Left ventricle myocardium superior (tissue), 1 donor: ENCODE results near the gene LNPK. TPM values are rescaled to one million over a fixed set of nuclear protein-coding genes. Genes with fewer than 3 reads are reported as not detected.
"Not testable (repeated sequence)": the region's sequence is repeated elsewhere in the genome, so short reads cannot be mapped to it uniquely, and the experiment has no call there.

Experiments used
- ATAC-seq: fragments of 200-7000 bp; cut with Tn5 transposase; one replicate; pipeline ENCODE4 v1.9.1; 2020; ENCODE audit warnings: mild to moderate bottlenecking, moderate library complexity
- DNase-seq: peaks from one replicate; pipeline ENCODE4 v3.0.0-alpha.2; 2020
- intact Hi-C: fragments of 100-400 bp; cut with micrococcal nuclease; formaldehyde crosslinking; loops from one replicate; pipeline ENCODE4 v1.11.0; 2022
- total RNA-seq: library from RNA; stranded (reverse); fragmentation: NEBNext Ultra II Directional; extraction: Animal tissue kit (Norgen Biotek cat#: 25700); gene quantifications from one replicate; pipeline ENCODE4 v1.2.1, GENCODE V29; 2021
- donor health status: DM: no; HTN: yes; CAD: no; lungs with severe emphysema.

The LNPK gene
- total RNA-seq, 1 donor from 2014 or later = 37.2 TPM

GRCh38 chr2:175918935-175919334, 83.1 kb downstream of the LNPK start:
- intact Hi-C loops = no loop called here
- DNase-seq = no peak
- ATAC-seq = no peak

DNA sequence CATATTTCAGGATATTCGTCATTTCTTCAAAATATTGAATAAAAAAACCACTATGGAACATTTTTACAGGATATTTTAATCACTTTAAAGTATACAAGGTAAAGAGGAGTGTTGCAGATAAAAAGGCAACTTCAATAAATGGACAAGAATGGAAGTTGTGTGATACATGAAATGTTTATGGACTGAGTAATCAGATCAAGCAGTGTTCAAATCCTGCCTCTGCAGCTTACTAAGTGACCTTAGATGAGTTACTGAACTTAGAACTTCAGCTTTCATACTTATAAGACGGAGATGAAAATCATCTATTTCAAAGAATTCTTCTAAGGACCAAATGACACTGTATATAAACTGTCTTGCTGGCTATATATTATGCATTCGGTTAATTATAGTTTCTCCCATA, 87.2 kb downstream of the LNPK start:
- DNase-seq (no peak), ATAC-seq (no peak)
- intact Hi-C loops = no loop called here

DNA sequence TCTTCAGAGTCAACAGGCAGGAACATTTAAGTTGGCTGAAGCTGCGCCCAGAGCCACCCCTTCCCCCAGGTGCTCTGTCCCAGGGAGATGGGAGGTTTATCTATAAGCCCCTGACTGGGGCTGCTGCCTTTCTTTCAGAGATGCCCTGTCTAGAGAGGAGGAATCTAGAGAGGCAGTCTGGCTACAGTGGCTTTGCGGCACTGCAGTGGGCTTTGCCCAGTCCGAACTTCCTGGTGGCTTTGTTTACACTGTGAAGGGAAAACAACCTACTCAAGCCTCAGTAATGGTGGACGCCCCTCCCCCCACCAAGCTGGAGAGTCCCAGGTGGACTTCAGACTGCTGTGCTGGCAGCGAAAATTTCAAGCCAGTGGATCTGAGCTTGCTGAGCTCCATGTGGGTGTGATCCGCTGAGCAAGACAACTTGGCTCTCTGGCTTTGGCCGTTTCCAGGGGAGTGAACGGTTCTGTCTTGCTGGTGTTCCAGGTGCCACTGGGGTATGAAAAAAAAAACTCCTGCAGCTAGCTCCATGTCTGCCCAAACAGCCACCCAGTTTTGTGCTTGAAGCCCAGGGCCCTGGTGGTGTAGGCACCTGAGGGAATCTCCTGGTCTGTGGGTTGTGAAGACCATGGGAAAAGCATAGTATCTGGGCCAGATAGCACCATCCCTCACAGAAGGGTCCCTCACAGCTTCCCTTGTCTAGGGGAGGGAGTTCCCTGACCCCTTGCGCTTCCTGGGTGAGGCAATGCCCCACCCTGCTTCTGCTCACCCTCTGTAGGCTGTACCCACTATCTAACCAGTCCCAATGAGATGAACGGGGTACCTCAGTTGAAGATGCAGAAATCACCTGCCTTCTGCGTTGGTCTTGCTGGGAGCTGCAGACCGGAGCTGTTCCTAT, 88.0 kb downstream of the LNPK start:
- intact Hi-C loops = not testable (repeated sequence)

DNA sequence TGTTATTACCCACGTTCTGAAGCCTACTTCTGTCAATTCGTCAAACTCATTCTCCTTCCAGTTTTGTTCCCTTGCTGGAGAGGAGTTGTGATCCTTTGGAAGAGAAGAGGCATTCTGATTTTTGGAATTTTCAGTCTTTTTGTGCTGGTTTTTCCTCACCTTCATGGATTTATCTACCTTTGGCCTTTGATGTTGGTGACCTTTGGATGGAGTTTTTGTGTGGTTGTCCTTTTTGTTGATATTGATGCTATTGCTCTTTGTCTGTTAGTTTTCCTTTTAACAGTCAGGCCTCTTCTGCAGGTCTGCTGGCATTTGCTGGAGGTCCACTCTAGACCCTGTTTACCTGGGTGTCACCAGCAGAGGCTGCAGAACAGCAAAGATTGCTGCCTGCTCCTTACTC, 88.8 kb downstream of the LNPK start:
- intact Hi-C loops, ATAC-seq, DNase-seq: not testable (repeated sequence)

More for the DNA sequence above, 88.0 kb downstream of the LNPK start:
- DNase-seq, ATAC-seq: not testable (repeated sequence)

DNA sequence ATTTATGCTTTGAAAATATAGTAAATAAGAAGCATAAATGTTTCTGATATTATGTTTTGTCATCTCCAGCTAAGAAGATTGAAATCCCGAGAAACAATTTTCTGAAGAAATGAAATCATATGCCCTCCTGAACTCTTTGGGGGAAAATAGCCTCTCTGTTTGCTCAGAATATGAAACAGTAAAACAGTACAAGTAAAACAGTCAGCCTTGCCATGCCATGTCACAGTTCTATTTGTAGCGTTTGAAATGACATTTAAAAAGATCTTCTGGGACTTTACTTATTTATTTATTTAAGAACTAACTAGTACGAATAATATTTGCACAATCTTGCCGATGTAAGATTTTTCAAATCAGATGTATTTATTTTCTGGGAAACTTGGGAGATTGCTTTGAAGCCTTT, 98.0 kb downstream of the LNPK start:
- no peak for DNase-seq

DNA sequence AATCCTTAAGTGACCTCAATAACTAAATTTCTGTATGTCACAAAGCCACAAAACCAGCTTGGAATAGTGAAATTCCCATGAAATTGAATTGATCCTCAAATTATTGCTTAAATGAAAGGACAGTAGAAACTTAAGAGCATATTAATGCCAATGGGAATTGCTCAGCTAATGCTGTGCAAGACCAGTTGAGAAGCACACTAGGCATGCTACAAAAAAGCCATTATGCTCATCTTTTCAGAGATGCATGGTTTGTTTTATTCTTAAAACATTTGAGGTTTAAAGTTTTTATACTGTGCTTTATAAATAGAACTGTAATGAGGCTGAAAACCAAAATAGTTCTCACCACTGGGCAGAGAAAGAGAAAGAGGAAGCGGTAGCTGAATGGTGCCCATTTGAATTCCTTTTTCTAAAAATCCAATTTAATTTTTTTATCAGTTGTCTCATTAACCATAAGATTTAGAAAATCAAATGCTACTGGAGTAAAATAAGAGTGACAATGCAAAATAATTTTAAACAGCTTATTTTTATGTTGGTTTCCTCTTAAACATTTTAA, 98.6 kb downstream of the LNPK start:
- DNase-seq = no peak
- ATAC-seq = no peak
- intact Hi-C loops = no loop called here

More for the DNA sequence above, 98.0 kb downstream of the LNPK start:
- no peak for ATAC-seq
- intact Hi-C loops = no loop called here

- intact Hi-C loops, DNase-seq: not testable (repeated sequence)
These were observed 106.1 kb downstream of the LNPK start for GRCh38 chr2:175895957-175896356.

GRCh38 chr2:175892046-175892445, 110.0 kb downstream of the LNPK start:
- no peak for ATAC-seq
- DNase-seq = no peak
- intact Hi-C loops = no loop called here

More at GRCh38 chr2:175895957-175896356, 106.1 kb downstream of the LNPK start:
- ATAC-seq = not testable (repeated sequence)

DNA sequence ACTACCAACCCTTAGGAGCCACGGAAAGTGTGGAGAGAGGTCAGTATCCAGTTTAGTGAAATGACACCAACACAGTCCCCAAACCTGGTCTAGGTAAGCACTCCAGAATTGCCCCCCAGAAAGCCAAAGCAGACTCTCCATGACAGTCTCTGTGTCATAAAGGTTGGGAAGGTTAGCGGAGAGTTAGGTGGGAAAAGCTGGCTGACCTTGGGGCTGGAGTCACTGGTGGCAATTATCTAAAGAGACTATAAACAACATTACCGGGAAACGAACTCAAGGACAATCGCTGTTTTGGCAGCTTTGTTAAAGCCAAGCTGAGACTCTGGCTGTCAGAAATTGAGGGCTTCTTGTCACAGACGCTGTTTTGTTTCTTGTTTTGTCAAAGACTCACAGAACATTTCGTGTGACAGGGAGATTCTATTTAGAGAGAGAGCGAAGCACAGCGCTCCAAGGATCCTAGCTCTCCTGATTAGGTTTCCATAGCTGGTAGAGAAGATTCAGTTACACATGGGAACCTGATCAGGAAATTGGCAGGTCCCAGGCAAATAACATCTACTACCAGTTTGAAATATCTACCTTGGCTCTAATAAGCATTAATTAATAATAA, 111.3 kb downstream of the LNPK start:
- ATAC-seq (peak; percentile 95), DNase-seq (no peak)
- intact Hi-C loops = no loop called here

DNA sequence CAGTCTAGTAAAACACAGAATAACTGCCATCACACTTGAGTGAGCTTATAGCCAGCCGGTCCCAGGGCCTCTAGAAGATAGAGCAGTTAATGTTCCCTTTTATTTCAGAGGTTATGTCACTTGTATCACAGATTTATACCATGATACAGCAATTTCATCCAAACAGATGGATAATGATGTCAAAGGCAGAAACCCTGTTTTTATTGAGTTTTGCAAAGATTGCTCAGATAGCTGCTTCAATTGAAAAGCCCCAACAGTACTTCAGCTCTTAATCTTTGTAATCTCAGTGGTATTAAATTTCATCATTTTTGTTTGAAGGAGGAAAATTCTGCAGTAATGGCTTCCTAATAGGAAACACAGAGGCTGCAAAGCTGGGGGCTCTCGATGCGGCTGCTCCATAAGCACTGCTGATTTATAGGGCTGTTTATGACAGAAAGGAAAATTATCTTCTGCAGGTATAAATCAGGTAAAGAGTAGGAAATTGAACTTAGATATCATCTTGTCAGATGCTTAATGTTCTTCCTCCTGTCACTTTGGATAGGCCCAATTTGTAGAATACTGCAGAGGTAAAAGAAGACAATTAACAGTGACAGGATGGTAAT, 112.3 kb downstream of the LNPK start:
- intact Hi-C loops = no loop called here
- ATAC-seq (no peak), DNase-seq (no peak)

GRCh38 chr2:175887776-175888175, 114.3 kb downstream of the LNPK start:
- no peak for ATAC-seq
- no peak for DNase-seq
- intact Hi-C loops = no loop called here

DNA sequence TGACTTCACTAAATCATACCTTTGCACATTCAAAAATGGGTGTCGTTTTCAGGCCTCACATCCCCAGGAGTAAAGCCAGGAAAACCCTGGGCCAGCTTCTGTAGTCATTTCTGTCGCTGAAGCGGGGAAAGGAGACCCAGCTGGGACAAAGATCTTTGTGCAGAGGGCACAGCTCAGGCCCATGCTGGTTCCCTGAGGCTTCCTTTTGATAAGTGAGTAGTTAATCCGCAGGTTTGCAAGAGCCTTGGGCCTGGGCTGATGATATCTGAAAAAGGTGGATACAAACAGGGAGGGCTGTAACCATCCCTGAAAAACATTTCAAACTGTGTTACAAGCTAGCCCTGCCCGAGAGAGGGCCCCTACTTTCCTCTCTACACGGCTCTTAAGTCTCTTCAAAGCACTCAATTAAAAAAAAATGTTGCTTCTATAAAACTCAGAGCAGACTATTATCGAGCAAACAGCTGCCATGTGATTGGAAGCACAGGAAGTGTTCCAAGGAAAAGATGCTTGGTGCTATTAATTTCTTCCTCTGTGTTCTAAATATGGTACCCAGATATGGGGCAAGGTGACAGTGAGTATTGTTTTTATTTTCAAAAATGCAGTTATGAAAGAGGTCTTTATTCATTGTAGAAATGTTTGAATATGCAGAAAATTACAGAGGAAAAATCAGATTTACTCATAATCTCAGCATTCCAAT, 117.2 kb downstream of the LNPK start:
- intact Hi-C loops = no loop called here
- no peak for DNase-seq
- peak; percentile 81 for ATAC-seq

GRCh38 chr2:175883586-175884194, 118.4 kb downstream of the LNPK start:
- no peak for ATAC-seq
- intact Hi-C loops = no loop called here
- no peak for DNase-seq

GRCh38 chr2:175879679-175880078, 122.4 kb downstream of the LNPK start:
- DNase-seq (no peak), ATAC-seq (no peak)
- intact Hi-C loops = no loop called here

DNA sequence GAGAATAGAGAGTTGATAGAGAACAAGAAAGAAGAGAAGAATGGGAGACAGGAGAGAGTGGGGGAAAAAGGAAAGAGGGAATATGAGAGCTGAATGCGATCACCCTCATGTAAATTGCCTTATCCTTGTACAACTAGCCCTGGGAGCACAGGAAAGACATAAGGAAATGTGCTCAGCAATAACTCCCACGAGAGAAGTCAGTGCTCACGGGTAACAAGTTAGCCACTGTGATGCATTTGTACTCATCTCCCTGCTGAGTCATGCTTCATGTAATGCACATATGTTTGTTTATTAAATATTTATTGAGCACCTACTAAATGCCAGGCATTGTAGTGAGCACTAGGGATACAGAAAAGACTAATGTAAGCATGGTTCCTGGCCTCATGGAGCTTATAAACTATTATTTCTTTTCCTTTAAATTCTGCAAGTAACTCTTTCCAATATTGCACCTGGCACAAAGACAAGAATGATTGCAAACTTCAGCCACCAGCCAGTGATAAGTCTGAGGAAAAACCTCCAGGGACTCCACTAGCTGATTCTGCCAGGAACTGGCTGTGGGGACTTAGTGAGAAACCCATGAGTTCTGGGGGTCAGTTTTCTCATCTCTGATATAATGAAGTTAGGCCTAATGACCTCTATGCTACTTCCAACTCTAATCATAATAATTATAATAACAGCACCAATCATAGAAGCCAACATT, 124.1 kb downstream of the LNPK start:
- DNase-seq = no peak
- peak; percentile 53 for ATAC-seq
- intact Hi-C loops = no loop called here

GRCh38 chr2:175874291-175874690, 127.8 kb downstream of the LNPK start:
- intact Hi-C loops = no loop called here
- ATAC-seq = no peak

More at GRCh38 chr2:175874291-175874690, 127.8 kb downstream of the LNPK start:
- DNase-seq = no peak
